GM23248 (cell line): ENCODE results near the gene ZNF598. TPM values are rescaled to one million over a fixed set of nuclear protein-coding genes. Genes with fewer than 3 reads are reported as not detected.

Experiments
- DNase-seq: peaks from one replicate; pipeline ENCODE4 v3.0.0-alpha.2; 2015
- H2AFZ ChIP-seq: fragments of 200-600 bp; sonication (generic); 2 replicates; pipeline ENCODE4 v1.6.1; 2016; ENCODE audit warnings: antibody characterized with exemption
- H3F3A ChIP-seq: fragments of 200-600 bp; sonication (generic); 2 replicates; pipeline ENCODE4 v1.6.1; 2016; ENCODE audit warnings: mild to moderate bottlenecking, antibody characterized with exemption, mixed run types; ENCODE audit not compliant: insufficient read depth
- H3K27ac ChIP-seq: fragments of 200-600 bp; sonication (generic); 2 replicates; pipeline ENCODE4 v1.5.1; 2016; ENCODE audit warnings: mild to moderate bottlenecking
- H3K27me3 ChIP-seq: fragments of 200-600 bp; sonication (generic); replicated peaks from 2 replicates; pipeline ENCODE4 v1.6.1; 2016; ENCODE audit warnings: mild to moderate bottlenecking; ENCODE audit not compliant: insufficient read depth
- H3K36me3 ChIP-seq: fragments of 200-600 bp; sonication (generic); 2 replicates; pipeline ENCODE4 v1.6.1; 2016; ENCODE audit warnings: low read depth, mild to moderate bottlenecking
- H3K4me1 ChIP-seq: fragments of 200-600 bp; sonication (generic); 2 replicates; pipeline ENCODE4 v1.6.1; 2016; ENCODE audit warnings: mild to moderate bottlenecking; ENCODE audit not compliant: insufficient read depth
- H3K4me2 ChIP-seq: fragments of 200-600 bp; sonication (generic); one replicate; pipeline ENCODE4 v1.6.1; 2016; ENCODE audit warnings: mild to moderate bottlenecking; ENCODE audit not compliant: unreplicated experiment
- H3K4me3 ChIP-seq: fragments of 200-600 bp; sonication (generic); 2 replicates; pipeline ENCODE4 v1.5.1; 2016; ENCODE audit warnings: mild to moderate bottlenecking
- H3K79me2 ChIP-seq: fragments of 200-600 bp; sonication (generic); 2 replicates; pipeline ENCODE4 v1.6.1; 2016; ENCODE audit warnings: mild to moderate bottlenecking; ENCODE audit not compliant: insufficient read depth
- H3K9ac ChIP-seq: fragments of 200-600 bp; sonication (generic); 2 replicates; pipeline ENCODE4 v1.6.1; 2016; ENCODE audit warnings: mild to moderate bottlenecking
- H3K9me2 ChIP-seq: fragments of 200-600 bp; sonication (generic); 2 replicates; pipeline ENCODE4 v1.6.1; 2016; ENCODE audit warnings: mixed run types, mild to moderate bottlenecking, moderate library complexity; ENCODE audit not compliant: insufficient read depth
- H3K9me3 ChIP-seq: fragments of 200-600 bp; sonication (generic); one replicate; pipeline ENCODE4 v1.6.1; 2017; ENCODE audit warnings: low read depth
- H4K20me1 ChIP-seq: fragments of 200-600 bp; sonication (generic); 2 replicates; pipeline ENCODE4 v1.6.0; 2016; ENCODE audit not compliant: insufficient read depth
- EZH2 ChIP-seq: fragments of 200-600 bp; sonication (generic); IDR thresholded peaks from 2 replicates; pipeline ENCODE4 v1.6.1; 2018; ENCODE audit warnings: antibody characterized with exemption, mild to moderate bottlenecking; ENCODE audit not compliant: insufficient read depth, poor library complexity, severe bottlenecking
- EZH2phosphoT487 ChIP-seq: fragments of 200-600 bp; sonication (generic); IDR thresholded peaks from 2 replicates; pipeline ENCODE4 v1.6.1; 2018; ENCODE audit warnings: antibody characterized with exemption, moderate library complexity, mild to moderate bottlenecking, low read depth; ENCODE audit not compliant: insufficient read depth
- WGBS, 2 experiments: methylation state at CpG; one replicate each; pipeline ENCODE4 v1.1.6; 2015 to 2017; ENCODE audit warnings: low lambda C conversion rate in 2 of 2, low coverage in 1 of 2; ENCODE audit errors: missing lambda C conversion rate in 2 of 2; 5-methylcytosine and 5-hydroxymethylcytosine counted together
- in situ Hi-C: fragments of 300-500 bp; cut with MboI; formaldehyde crosslinking; loops from 2 replicates; pipeline ENCODE4 v1.15.0; 2020
- polyA plus RNA-seq: library from polyadenylated mRNA; unstranded; fragments of >200 nt; fragmentation: Nextera tagmentation; extraction: Ambion mirVana; gene quantifications from 2 replicates; pipeline ENCODE4 v1.2.1, GENCODE V29; 2016
- total RNA-seq: library from RNA; depleted of rRNA; stranded (reverse); fragments of >200 nt; shearing (Covaris generic); gene quantifications from 2 replicates; pipeline ENCODE4 v1.2.3, GENCODE V29; 2014

ZNF598 gene
- total and polyA plus RNA-seq, 2 experiments from 2014 or later = 12.2 to 21.2 TPM

- Histone ChIP-seq H3K4me1 (peaks cover 21% of the 10 kb centered on the region), H3K9ac (peak overlapping the region; percentile 91; the same call in 1 of the 2 replicates), H3K27me3 (no peaks in the 10 kb centered on the region), H3K9me3 (no peaks in the 10 kb centered on the region), H3F3A (peaks cover 17% of the 10 kb centered on the region), H2AFZ (no peak overlapping the region), H3K4me3 (no peak overlapping the region), H3K79me2 (peaks cover 94% of the 10 kb centered on the region), H3K4me2 (no peak overlapping the region), H3K9me2 (no peaks in the 10 kb centered on the region), H4K20me1 (peaks cover 11% of the 10 kb centered on the region; the same call in 1 of the 2 replicates), H3K27ac (0 out of 2 replicates have a peak overlapping the region, but pooled peaks have one; percentile 93), H3K36me3 (peaks cover 5% of the 10 kb centered on the region; the same call in 1 of the 2 replicates)
- 92% methylated on average over 8 of the region's 8 CpGs for WGBS, 2 experiments
- no peak for DNase-seq
- TF ChIP-seq EZH2phosphoT487 (no peak), EZH2 (no peak)
- in situ Hi-C loops = no loop called here
Observed at GRCh38 chr16:2006317-2006716, 3.3 kb downstream of the ZNF598 start.

GRCh38 chr16:2005646-2006045, 4.0 kb downstream of the ZNF598 start:
- Histone ChIP-seq H3F3A (peaks cover 17% of the 10 kb centered on the region), H3K9ac (peak overlapping the region; percentile 22; the same call in 1 of the 2 replicates), H3K4me1 (peaks cover 19% of the 10 kb centered on the region), H3K4me3 (no peak overlapping the region), H3K9me2 (no peaks in the 10 kb centered on the region), H2AFZ (no peak overlapping the region), H4K20me1 (peaks cover 11% of the 10 kb centered on the region; the same call in 1 of the 2 replicates), H3K79me2 (peaks cover 95% of the 10 kb centered on the region), H3K27ac (no peak overlapping the region), H3K27me3 (no peaks in the 10 kb centered on the region), H3K36me3 (peaks cover 12% of the 10 kb centered on the region; the same call in 1 of the 2 replicates), H3K9me3 (no peaks in the 10 kb centered on the region), H3K4me2 (no peak overlapping the region)
- no peak for DNase-seq
- TF ChIP-seq EZH2phosphoT487 = no peak
- TF ChIP-seq EZH2 = no peak
- in situ Hi-C loops = no loop called here
- 83 to 89% methylated on average over 20 to 21 of the region's 21 CpGs for WGBS, 2 experiments

- 80 to 85% methylated on average over 28 to 34 of the region's 34 CpGs for WGBS, 2 experiments
- H3K27ac ChIP-seq = no peak overlapping the region
- TF ChIP-seq EZH2 (no peak), EZH2phosphoT487 (no peak)
- in situ Hi-C loops = no loop called here
- peak; percentile 27 for DNase-seq
- H3K36me3 ChIP-seq = peaks cover 12% of the 10 kb centered on the region; the same call in 1 of the 2 replicates
- H2AFZ ChIP-seq = no peak overlapping the region
- peaks cover 11% of the 10 kb centered on the region; the same call in 1 of the 2 replicates for H4K20me1 ChIP-seq
- H3K9me3 ChIP-seq = no peaks in the 10 kb centered on the region
- H3K9ac ChIP-seq = no peak overlapping the region
- H3K4me3 ChIP-seq = no peak overlapping the region
- H3F3A ChIP-seq = peaks cover 17% of the 10 kb centered on the region
- H3K27me3 ChIP-seq = no peaks in the 10 kb centered on the region
- H3K9me2 ChIP-seq = no peaks in the 10 kb centered on the region
- peaks cover 93% of the 10 kb centered on the region for H3K79me2 ChIP-seq
- peaks cover 13% of the 10 kb centered on the region for H3K4me1 ChIP-seq
- no peak overlapping the region for H3K4me2 ChIP-seq
Observed at GRCh38 chr16:2004795-2005517, 4.7 kb downstream of the ZNF598 start.

GRCh38 chr16:2003827-2004641, 5.6 kb downstream of the ZNF598 start:
- Histone ChIP-seq H3K9me3 (no peaks in the 10 kb centered on the region), H3K79me2 (peaks cover 90% of the 10 kb centered on the region), H3K27ac (no peak overlapping the region), H2AFZ (no peak overlapping the region), H3K9ac (peak overlapping the region; percentile 27; the same call in 1 of the 2 replicates), H3F3A (peaks cover 17% of the 10 kb centered on the region), H4K20me1 (peaks cover 11% of the 10 kb centered on the region; the same call in 1 of the 2 replicates), H3K4me2 (peak overlapping the region; percentile 7), H3K4me3 (no peak overlapping the region), H3K36me3 (peaks cover 16% of the 10 kb centered on the region; the same call in 1 of the 2 replicates), H3K4me1 (peaks cover 13% of the 10 kb centered on the region), H3K9me2 (no peaks in the 10 kb centered on the region), H3K27me3 (no peaks in the 10 kb centered on the region)
- peak; percentile 94 for DNase-seq
- WGBS, 2 experiments = 35 to 37% methylated on average over 27 to 35 of the region's 36 CpGs
- in situ Hi-C loops = no loop called here
- TF ChIP-seq EZH2phosphoT487 = no peak
- no peak for TF ChIP-seq EZH2
